Pulmonary artery endothelial cell (primary cell): ENCODE data around the gene PHACTR3. TPM values are rescaled to one million over a fixed set of nuclear protein-coding genes. Genes with fewer than 3 reads are reported as not detected.
"Not testable (repeated sequence)": the region's sequence is repeated elsewhere in the genome, so short reads cannot be mapped to it uniquely, and the experiment has no call there.

ENCODE experiments used
- DNase-seq: peaks from one replicate; pipeline ENCODE4 v3.0.0-alpha.2; 2011; ENCODE audit warnings: low read depth, low spot score
- total RNA-seq: library from RNA; depleted of rRNA; stranded (reverse); fragments of >200 nt; gene quantifications from 2 replicates; pipeline ENCODE4 v1.2.3, GENCODE V29; 2014

Gene PHACTR3
- total RNA-seq, 1 donor from 2014 or later, result not detected

GRCh38 chr20:59850018-59850641 lies 245.8 kb downstream of the PHACTR3 start:
- no peak for DNase-seq

- not testable (repeated sequence) for DNase-seq
Observed at GRCh38 chr20:59856526-59856925, 252.2 kb downstream of the PHACTR3 start.

GRCh38 chr20:59856941-59857340 lies 252.6 kb downstream of the PHACTR3 start:
- not testable (repeated sequence) for DNase-seq

- DNase-seq, result no peak
Observed at GRCh38 chr20:59857966-59858365, 253.6 kb downstream of the PHACTR3 start.

- DNase-seq, result no peak
Observed at GRCh38 chr20:59858425-59858824, 254.1 kb downstream of the PHACTR3 start.

- no peak for DNase-seq
Observed at GRCh38 chr20:59861401-59861800, 257.1 kb downstream of the PHACTR3 start.

- no peak for DNase-seq
Observed at GRCh38 chr20:59863058-59863457, 258.7 kb downstream of the PHACTR3 start.

DNA sequence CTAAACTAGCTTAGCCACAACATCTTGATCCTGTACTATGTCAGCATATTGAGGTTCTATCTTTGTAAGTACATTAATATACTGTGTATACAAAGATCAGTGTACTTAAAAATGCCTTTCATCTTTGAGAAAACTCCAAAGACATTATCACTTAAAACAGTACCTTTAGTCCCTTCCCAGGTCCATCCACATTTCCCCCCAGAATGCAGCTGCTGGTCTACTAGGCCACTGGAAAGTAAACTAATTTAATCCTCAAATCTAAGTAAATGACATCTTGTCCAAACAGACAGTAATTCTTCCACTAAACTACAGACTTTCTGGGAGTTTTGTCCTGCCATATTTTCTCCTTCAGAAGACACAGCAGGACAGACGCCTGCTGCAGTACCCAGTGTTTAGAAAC lies 260.4 kb downstream of the PHACTR3 start:
- no peak for DNase-seq

DNA sequence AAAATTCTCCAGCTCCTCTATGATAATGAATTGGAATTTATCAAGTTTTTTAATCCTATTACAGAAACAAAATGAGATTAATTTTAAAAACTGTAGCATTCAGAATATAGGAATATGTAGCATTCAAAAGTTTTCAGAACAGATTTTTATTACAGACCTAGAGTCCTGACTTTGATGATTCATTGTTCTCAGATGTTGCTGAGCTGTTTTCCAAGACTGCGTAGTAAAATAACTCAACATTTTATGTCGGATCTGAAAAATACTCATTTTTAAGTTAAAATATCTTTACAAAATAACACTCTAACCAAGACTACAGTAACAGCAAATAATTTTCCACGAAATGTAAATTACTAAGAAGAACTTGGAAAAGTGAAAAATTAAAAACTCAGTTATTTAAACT lies 262.0 kb downstream of the PHACTR3 start:
- no peak for DNase-seq

- no peak for DNase-seq
Observed at GRCh38 chr20:59871096-59871495, 266.8 kb downstream of the PHACTR3 start.

DNA sequence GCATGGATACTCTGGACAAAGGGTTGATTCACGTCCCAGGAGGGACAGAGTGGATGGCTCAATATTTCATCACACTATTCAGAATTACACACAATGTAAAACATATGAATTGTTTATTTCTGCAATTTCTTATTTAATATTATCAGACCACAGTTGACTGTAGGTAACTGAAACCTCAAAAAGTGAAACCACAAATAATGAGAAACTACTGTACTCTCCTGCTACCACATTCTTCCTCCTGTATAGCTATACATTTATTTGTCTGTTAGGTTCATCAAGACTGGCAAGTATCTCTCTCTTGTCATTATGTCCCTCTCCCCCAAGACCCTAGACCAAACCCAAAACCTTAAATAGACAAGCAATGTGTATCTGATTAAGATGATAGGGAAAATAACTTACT lies 269.1 kb downstream of the PHACTR3 start:
- no peak for DNase-seq

GRCh38 chr20:59880198-59880597 lies 275.9 kb downstream of the PHACTR3 start:
- no peak for DNase-seq

GRCh38 chr20:59884494-59884893 lies 280.2 kb downstream of the PHACTR3 start:
- DNase-seq, result no peak

DNA sequence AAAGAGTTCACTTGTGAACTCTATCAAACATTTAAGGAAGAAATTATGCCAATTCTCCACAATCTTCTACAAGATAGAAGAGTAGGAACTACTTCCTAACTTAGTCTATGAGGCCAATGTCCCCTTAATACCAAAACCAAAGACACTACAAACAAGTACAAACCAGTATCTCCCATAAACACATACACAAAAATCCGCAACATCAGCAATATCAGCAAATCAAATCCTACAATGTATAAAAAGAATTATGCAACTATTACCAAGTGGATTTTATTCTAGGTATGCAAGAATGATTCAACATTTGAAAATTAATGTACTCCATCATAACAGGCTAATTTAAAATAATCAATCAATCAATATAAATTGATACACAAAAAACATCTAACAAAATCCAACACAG lies 283.7 kb downstream of the PHACTR3 start:
- no peak for DNase-seq

DNA sequence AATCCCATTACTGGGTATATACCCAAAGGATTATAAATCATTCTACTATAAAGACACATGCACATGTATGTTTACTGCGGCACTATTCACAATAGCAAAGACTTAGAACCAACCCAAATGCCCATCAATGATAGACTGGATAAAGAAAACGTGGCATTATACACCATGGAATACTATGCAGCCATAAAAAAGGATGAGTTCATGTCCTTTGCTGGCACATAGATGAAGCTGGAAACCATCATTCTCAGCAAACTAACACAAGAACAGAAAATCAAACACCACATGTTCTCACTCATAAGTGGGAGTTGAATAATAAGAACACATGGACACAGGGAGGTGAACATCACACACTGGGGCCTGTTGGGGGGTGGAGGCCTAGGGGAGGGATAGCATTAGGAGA lies 285.7 kb downstream of the PHACTR3 start:
- DNase-seq, result not testable (repeated sequence)

DNA sequence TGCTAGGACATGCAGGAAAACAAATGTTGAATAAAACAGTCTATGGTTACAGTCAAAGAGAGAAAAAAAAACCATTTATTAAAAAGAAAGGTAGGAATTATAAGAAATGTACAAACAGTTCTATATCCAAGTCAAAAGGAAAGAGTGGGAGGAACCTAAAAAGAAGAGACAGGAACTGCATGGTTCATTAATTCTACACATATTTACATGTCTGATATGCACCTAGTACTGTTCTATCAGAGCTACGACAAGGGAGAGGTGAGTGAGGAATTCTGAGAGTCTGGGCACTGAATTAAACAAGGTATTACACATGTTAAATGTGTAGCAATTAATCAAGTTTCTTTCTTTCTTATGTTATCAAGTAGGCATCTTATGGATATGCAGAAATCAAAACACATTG lies 287.2 kb downstream of the PHACTR3 start:
- DNase-seq, result no peak

- no peak for DNase-seq
Observed at GRCh38 chr20:59895908-59896307, 291.6 kb downstream of the PHACTR3 start.
